K562 (cell line): Measurements from ENCODE around the gene KLK14. TPM values are rescaled to one million over a fixed set of nuclear protein-coding genes. Genes with fewer than 3 reads are reported as not detected.

ENCODE experiments used
- ATAC-seq: fragments of 200-7000 bp; cut with Tn5 transposase; 3 replicates; pipeline ENCODE4 v1.9.1; 2020; ENCODE audit warnings: moderate library complexity
- BruUV-seq: library from RNA; stranded (reverse); fragments of 400-500 nt; replicated peaks from 2 replicates; lab custom pipeline; 2021; lab: Mats Ljungman, UMichigan
- CTCF ChIA-PET: fragments of 300-600 bp; formaldehyde crosslinking; extraction: SDS; loops from one replicate; lab custom pipeline; 2021; ENCODE audit warnings: low intra/inter-chr PET ratio; lab: Yijun Ruan, JAX
- POLR2A ChIA-PET: fragments of 300-600, 350-650 bp; sonication (Branson Sonifier 250); formaldehyde crosslinking; extraction: SDS; loops from one replicate; lab custom pipeline; 2021; ENCODE audit warnings: antibody characterized with exemption, inconsistent platforms; lab: Yijun Ruan, JAX
- DNase-seq, 4 experiments: peaks; one replicate each; pipeline versions ENCODE4 v3.0.0 to v3.0.0-alpha.2; 2011 to 2018; ENCODE audit warnings: low spot score in 3 of 4, mixed read lengths in 3 of 4; ENCODE audit errors: extremely low read depth in 1 of 4
- FAIRE-seq: peaks from 2 replicates; lab custom pipeline; 2011; peaks lifted over from hg19 to GRCh38; lab: Jason Lieb, UNC
- H2AFZ ChIP-seq: 2 replicates; pipeline ENCODE4 v1.6.0; 2011; ENCODE audit warnings: low read depth, low read length, control low read depth, inconsistent platforms
- H3K27ac ChIP-seq: fragments of 200-600 bp; 3 replicates; pipeline ENCODE4 v1.8.0; 2011; ENCODE audit warnings: low read depth, mild to moderate bottlenecking, control low read depth, inconsistent platforms, low read length, moderate library complexity, mixed read lengths; ENCODE audit errors: extremely low read depth
- H3K27me3 ChIP-seq, 2 experiments: fragments of 300-600 bp in 1 of 2; 2 replicates in 1 of 2; 3 replicates in 1 of 2; pipeline versions ENCODE4 v1.6.0 to v1.8.0; 2011; ENCODE audit warnings: inconsistent platforms in 2 of 2, low read length in 2 of 2, mild to moderate bottlenecking in 1 of 2, mixed read lengths in 1 of 2, moderate library complexity in 1 of 2; ENCODE audit not compliant: control insufficient read depth in 2 of 2, insufficient read depth in 2 of 2
- H3K36me3 ChIP-seq: fragments of 300-600 bp; 3 replicates; pipeline ENCODE4 v1.8.0; 2011; ENCODE audit warnings: mild to moderate bottlenecking, low read length, inconsistent platforms; ENCODE audit not compliant: control insufficient read depth, insufficient read depth
- H3K4me1 ChIP-seq, 2 experiments: fragments of 200-600 bp in 1 of 2; replicated peaks in 1 of 2; 2 replicates in 1 of 2; 3 replicates in 1 of 2; pipeline versions ENCODE4 v1.5.1 to v1.8.0; 2011; ENCODE audit warnings: inconsistent platforms in 2 of 2, low read length in 2 of 2, mild to moderate bottlenecking in 1 of 2, mixed read lengths in 1 of 2, moderate library complexity in 1 of 2; ENCODE audit not compliant: control insufficient read depth in 2 of 2, insufficient read depth in 2 of 2
- H3K4me2 ChIP-seq: 2 replicates; pipeline ENCODE4 v1.6.1; 2011; ENCODE audit warnings: low read length, control low read depth, inconsistent platforms, mixed read lengths; ENCODE audit not compliant: insufficient read depth
- H3K4me3 ChIP-seq: fragments of 200-600 bp; sonication (generic), shearing (Covaris generic); 2 replicates; pipeline ENCODE4 v1.5.1; 2016; ENCODE audit warnings: control low read depth, inconsistent platforms
- H3K79me2 ChIP-seq: fragments of 200-600 bp; 3 replicates; pipeline ENCODE4 v1.8.0; 2011; ENCODE audit warnings: low read length, inconsistent platforms; ENCODE audit not compliant: control insufficient read depth, insufficient read depth
- H3K9ac ChIP-seq, 2 experiments: 2 replicates each; pipeline versions ENCODE4 v1.6.0 to v1.6.1; 2011; ENCODE audit warnings: low read depth in 2 of 2, low read length in 2 of 2, control low read depth in 1 of 2, inconsistent platforms in 1 of 2, mild to moderate bottlenecking in 1 of 2, mixed read lengths in 1 of 2; ENCODE audit not compliant: insufficient read depth in 1 of 2
- H3K9me1 ChIP-seq: one replicate; pipeline ENCODE4 v1.6.0; 2011; ENCODE audit warnings: inconsistent platforms, mild to moderate bottlenecking, low read length, moderate library complexity; ENCODE audit not compliant: control insufficient read depth, insufficient read depth
- H3K9me3 ChIP-seq: replicated peaks from 2 replicates; pipeline ENCODE4 v1.5.1; 2011; ENCODE audit warnings: low read depth, low read length, inconsistent platforms; ENCODE audit not compliant: control insufficient read depth, insufficient read depth
- H4K20me1 ChIP-seq: replicated peaks from 2 replicates; pipeline ENCODE4 v1.6.1; 2011; ENCODE audit warnings: low read length, inconsistent platforms, mixed read lengths; ENCODE audit not compliant: control insufficient read depth, insufficient read depth
- ARID1B ChIP-seq: fragments of 450-650 bp; IDR thresholded peaks from 2 replicates; pipeline ENCODE4 v1.6.1; 2016; ENCODE audit warnings: antibody characterized with exemption, mild to moderate bottlenecking, inconsistent platforms
- CBFA2T2 ChIP-seq: fragments of 450-650 bp; conservative IDR thresholded peaks from 2 replicates; pipeline ENCODE4 v1.6.1; 2017; ENCODE audit warnings: mild to moderate bottlenecking
- CBFA2T3 ChIP-seq: fragments of 450-650 bp; IDR thresholded peaks from 2 replicates; pipeline ENCODE4 v1.6.1; 2017
- CGGBP1 ChIP-seq: fragments of 250-450 bp; sonication (Bioruptor Pico); IDR thresholded peaks from 2 replicates; pipeline ENCODE4 v1.9.0; 2021; ENCODE audit warnings: mild to moderate bottlenecking
- PRDM10 ChIP-seq: fragments of 450-650 bp; IDR thresholded peaks from 2 replicates; pipeline ENCODE4 v1.6.1; 2018; ENCODE audit not compliant: partially characterized antibody
- SMAD4 ChIP-seq: fragments of 250-450 bp; sonication (Bioruptor Pico); conservative IDR thresholded peaks from 2 replicates; pipeline ENCODE4 v1.8.0; 2021; ENCODE audit warnings: inconsistent platforms, mild to moderate bottlenecking, moderate library complexity
- SOX6 ChIP-seq: fragments of 450-650 bp; IDR thresholded peaks from 2 replicates; pipeline ENCODE4 v1.6.1; 2014; ENCODE audit warnings: mild to moderate bottlenecking
- ZNF511 ChIP-seq: sonication (generic); formaldehyde crosslinking; IDR thresholded peaks from 2 replicates; pipeline ENCODE4 v1.8.0; 2022; ENCODE audit warnings: mild to moderate bottlenecking, missing genetic modification reagents
- WGBS: fragments of 100-300 bp; shearing (Covaris generic); methylation state at CpG from one replicate; pipeline ENCODE4 v1.1.6; 2016; ENCODE audit warnings: low coverage, mixed read lengths; ENCODE audit not compliant: insufficient coverage; ENCODE audit errors: missing lambda C conversion rate; 5-methylcytosine and 5-hydroxymethylcytosine counted together
- in situ Hi-C: fragments of 300-500 bp; cut with MboI; formaldehyde crosslinking; loops from 4 replicates; pipeline ENCODE4 v1.15.0; 2018; ENCODE audit warnings: inconsistent platforms, mixed read lengths
- intact Hi-C: fragments of 100-400 bp; cut with micrococcal nuclease; formaldehyde crosslinking; loops from 2 replicates; pipeline ENCODE4 v1.14.2; 2022
- polyA plus RNA-seq, 8 experiments: library from polyadenylated mRNA; depleted of rRNA in 4 of 8; stranded (reverse) in 5 of 8; unstranded in 3 of 8; fragments of >200 nt; fragmentation: Nextera tagmentation in 2 of 8; fragmentation: Illumina TruSeq in 1 of 8; extraction: Ambion mirVana in 2 of 8; extraction: Trizol in 1 of 8; gene quantifications; 2 replicates each; pipeline versions ENCODE4 v1.2.1 to v1.2.3, GENCODE V29; 2011 to 2014; ENCODE audit warnings: inconsistent platforms in 1 of 8, missing spikeins in 1 of 8
- total RNA-seq, 7 experiments: library from RNA; depleted of rRNA in 6 of 7; stranded (reverse); fragments of >200 nt in 6 of 7; fragmentation: Illumina TruSeq in 2 of 7; extraction: Trizol in 2 of 7; gene quantifications; 2 replicates each; pipeline versions ENCODE4 v1.2.1 to v1.2.3, GENCODE V29; 2011 to 2021; ENCODE audit warnings: low replicate concordance in 1 of 7

KLK14 gene
- total and polyA plus RNA-seq, 9 of the 15 experiments (the other 6 are each of a cell fraction or from before 2014, with no cell fraction given) = not detected

- H3K9me1 ChIP-seq = no peaks in the 10 kb centered on the region
- no peaks in the 10 kb centered on the region for H3K36me3 ChIP-seq
- ATAC-seq (no peak), FAIRE-seq (no peak), DNase-seq (peak in 1 of 4 experiments; percentile 28)
- in situ Hi-C loops = no loop called here
- H4K20me1 ChIP-seq = no peaks in the 10 kb centered on the region
- no TSS peak for BruUV-seq
- intact Hi-C loops = no loop called here
- CTCF ChIA-PET = interaction anchor here (0.7 kb wide), 1 partner anchor 24 kb away, joined by 3 read pairs; no protein-coding TSS in a partner anchor
- no peaks in the 10 kb centered on the region; the same call in 1 of the 2 replicates for H3K9me3 ChIP-seq
- no peak overlapping the region for H3K9ac ChIP-seq
- no peak overlapping the region for H3K27ac ChIP-seq
- H3K79me2 ChIP-seq = no peaks in the 10 kb centered on the region
- no peak overlapping the region for H3K4me3 ChIP-seq
- 0% methylated on average over 5 of the region's 5 CpGs for WGBS
- no peak overlapping the region for H3K4me2 ChIP-seq
- peaks cover 7 to 13% of the 10 kb centered on the region in 2 experiments for H3K4me1 ChIP-seq
- H2AFZ ChIP-seq = no peak overlapping the region
- POLR2A ChIA-PET = interaction anchor here (0.5 to 0.8 kb wide), 3 partner anchors 69 to 918 kb away, joined by 3 to 4 read pairs (median 3); partner anchors contain the start of gene KLK8
- peaks cover 3 to 8% of the 10 kb centered on the region in 2 experiments; a peak in 2 of 5 replicates for H3K27me3 ChIP-seq
- TF ChIP-seq ZNF511 (CRISPR knock-in tag) = no peak
- no peak for TF ChIP-seq SMAD4
- peak; percentile 55; the same call in 1 of the 2 replicates for TF ChIP-seq SOX6
- TF ChIP-seq CBFA2T3 = peak; percentile 75
- peak; percentile 11 for TF ChIP-seq PRDM10
- TF ChIP-seq ARID1B = 0 out of 2 replicates have a peak, but pooled peaks have one; percentile 16
- peak; percentile 40; the same call in 1 of the 2 replicates for TF ChIP-seq CBFA2T2
- TF ChIP-seq CGGBP1 = no peak
- TF ChIP-seq, all 486 proteins: peak for 5
Observed at GRCh38 chr19:51070334-51071094, 12.2 kb downstream of the KLK14 start.
